HG03025 (cell line): ENCODE results near the gene NEK7.
"Not testable (repeated sequence)": the region's sequence is repeated elsewhere in the genome, so short reads cannot be mapped to it uniquely, and the experiment has no call there.

ENCODE experiments used
- ATAC-seq: cut with Tn5 transposase; IDR thresholded peaks from one replicate; pipeline ENCODE4 v1.9.1; 2021; ENCODE audit warnings: mild to moderate bottlenecking, moderate library complexity; ENCODE audit not compliant: unreplicated experiment, low FRiP score

The NEK7 gene

GRCh38 chr1:198197285-198197684, 40.5 kb downstream of the NEK7 start:
- no peak for ATAC-seq

GRCh38 chr1:198199105-198199504, 42.3 kb downstream of the NEK7 start:
- ATAC-seq, result no peak

- peak; percentile 89 for ATAC-seq
These were observed 45.4 kb downstream of the NEK7 start for GRCh38 chr1:198201956-198202784.

GRCh38 chr1:198203434-198203833, 46.6 kb downstream of the NEK7 start:
- no peak for ATAC-seq

GRCh38 chr1:198205016-198205684, 48.4 kb downstream of the NEK7 start:
- ATAC-seq, result no peak

- no peak for ATAC-seq
These were observed 49.5 kb downstream of the NEK7 start for GRCh38 chr1:198206292-198206691.

GRCh38 chr1:198211696-198212095, 54.9 kb downstream of the NEK7 start:
- no peak for ATAC-seq

- ATAC-seq, result no peak
These were observed 55.3 kb downstream of the NEK7 start for GRCh38 chr1:198212126-198212525.

- ATAC-seq, result no peak
These were observed 55.9 kb downstream of the NEK7 start for GRCh38 chr1:198212675-198213074.

- ATAC-seq, result no peak
These were observed 58.1 kb downstream of the NEK7 start for GRCh38 chr1:198214924-198215323.

- no peak for ATAC-seq
These were observed 63.6 kb downstream of the NEK7 start for GRCh38 chr1:198220428-198220827.

GRCh38 chr1:198227010-198227409, 70.2 kb downstream of the NEK7 start:
- not testable (repeated sequence) for ATAC-seq

- not testable (repeated sequence) for ATAC-seq
These were observed 70.7 kb downstream of the NEK7 start for GRCh38 chr1:198227454-198227853.

GRCh38 chr1:198228925-198229324, 72.1 kb downstream of the NEK7 start:
- ATAC-seq, result no peak

- ATAC-seq, result no peak
These were observed 75.0 kb downstream of the NEK7 start for GRCh38 chr1:198231779-198232178.

- ATAC-seq, result no peak
These were observed 75.6 kb downstream of the NEK7 start for GRCh38 chr1:198232378-198232777.

- no peak for ATAC-seq
These were observed 76.3 kb downstream of the NEK7 start for GRCh38 chr1:198232940-198233675.

- ATAC-seq, result no peak
These were observed 77.9 kb downstream of the NEK7 start for GRCh38 chr1:198234520-198235251.

GRCh38 chr1:198238121-198238520, 81.3 kb downstream of the NEK7 start:
- ATAC-seq, result no peak

- no peak for ATAC-seq
These were observed 84.8 kb downstream of the NEK7 start for GRCh38 chr1:198241553-198241952.

- no peak for ATAC-seq
These were observed 88.0 kb downstream of the NEK7 start for GRCh38 chr1:198244772-198245171.
